DOHH2 (cell line): Measurements from ENCODE around the gene CCDC169.

Experiments used
- CTCF ChIP-seq: fragments of 200-600 bp; sonication (generic); IDR thresholded peaks from one replicate; pipeline ENCODE4 v1.5.1; 2014; ENCODE audit warnings: antibody characterized with exemption, mild to moderate bottlenecking, low read depth, low read length; ENCODE audit not compliant: poor library complexity, severe bottlenecking
- EZH2phosphoT487 ChIP-seq: fragments of 200-600 bp; sonication (generic); IDR thresholded peaks from 2 replicates; pipeline ENCODE4 v1.6.1; 2017; ENCODE audit warnings: borderline replicate concordance, mild to moderate bottlenecking, antibody characterized with exemption, low read length, moderate library complexity, mixed read lengths

DNA sequence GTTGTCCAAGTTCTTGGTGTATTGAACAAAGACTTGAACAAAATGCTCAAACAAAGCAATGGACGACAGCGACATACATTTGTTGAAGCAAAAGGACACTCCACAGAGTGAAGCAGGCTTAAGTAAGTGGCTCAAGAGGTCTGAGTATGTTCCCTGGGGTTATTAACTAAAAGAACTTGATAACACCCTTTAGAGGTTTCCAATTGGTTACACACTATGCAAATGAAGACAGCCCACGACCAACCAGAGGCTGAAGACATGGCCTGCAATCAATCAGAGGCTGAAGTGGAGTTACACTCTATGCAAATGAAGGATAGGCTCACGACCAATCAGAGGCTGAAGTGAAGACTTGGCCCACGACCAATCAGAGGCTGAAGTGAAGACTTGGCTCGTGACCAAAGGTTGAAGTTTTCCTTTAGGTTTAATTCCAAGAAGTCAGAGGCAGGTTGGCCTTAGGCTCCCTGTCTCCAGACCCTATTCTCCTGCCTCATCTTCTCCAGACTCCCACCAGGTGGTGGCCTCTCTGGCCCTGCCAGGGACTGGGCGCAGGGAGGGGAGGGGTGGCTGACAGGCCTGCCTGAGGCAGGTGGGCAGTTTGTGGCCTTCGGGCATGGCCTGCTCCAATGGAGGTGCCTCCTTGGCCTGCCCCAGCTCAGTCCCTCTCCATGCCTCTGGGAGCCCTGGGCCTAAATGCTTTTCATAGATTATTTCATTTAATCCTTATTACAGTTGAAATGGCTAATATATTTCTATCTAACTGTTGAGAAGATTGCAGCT is 38.1 kb downstream of the CCDC169 start:
- TF ChIP-seq CTCF, result no peak
- no peak for TF ChIP-seq EZH2phosphoT487
